ENCODE measurements around the gene STAM. TPM values are rescaled to one million over a fixed set of nuclear protein-coding genes. Genes with fewer than 3 reads are reported as not detected.
"Not testable (repeated sequence)": the region's sequence is repeated elsewhere in the genome, so short reads cannot be mapped to it uniquely, and the experiment has no call there.

Gene STAM
- 28.9 TPM for total RNA-seq

- no peak for FAIRE-seq
- DNase-seq (ENCODE audit: low spot score in 2 of 2), result peak; percentile 73 to 75
These were observed at the start of gene STAM for GRCh38 chr10:17643755-17644484. Gene STAM, plus strand, starts transcription at chr10:17644151. Its CDS starts 189 bp downstream, at chr10:17644340.

- DNase-seq (ENCODE audit: low spot score in 2 of 2) (no peak), FAIRE-seq (no peak)
These were observed 46.6 kb upstream of the STAM start for GRCh38 chr10:17597386-17597785.

GRCh38 chr10:17599089-17599488, 44.9 kb upstream of the STAM start:
- DNase-seq (ENCODE audit: low spot score in 2 of 2), result no peak
- no peak for FAIRE-seq

GRCh38 chr10:17605936-17606335, 38.0 kb upstream of the STAM start:
- DNase-seq (ENCODE audit: low spot score in 2 of 2) (no peak), FAIRE-seq (no peak)

GRCh38 chr10:17606547-17607040, 37.4 kb upstream of the STAM start:
- no peak for FAIRE-seq

GRCh38 chr10:17607060-17607459, 36.9 kb upstream of the STAM start:
- DNase-seq (ENCODE audit: low spot score in 2 of 2) (no peak), FAIRE-seq (no peak)

More at GRCh38 chr10:17606547-17607040, 37.4 kb upstream of the STAM start:
- DNase-seq (ENCODE audit: low spot score in 2 of 2), result no peak

GRCh38 chr10:17607603-17608332, 36.2 kb upstream of the STAM start:
- peak in 1 of 2 donors; percentile 45 for DNase-seq (ENCODE audit: low spot score in 2 of 2)
- peak; percentile 55 for FAIRE-seq

- FAIRE-seq, result no peak
These were observed 34.4 kb upstream of the STAM start for GRCh38 chr10:17609523-17610079.

GRCh38 chr10:17616403-17617030, 27.4 kb upstream of the STAM start:
- peak; percentile 62 to 65 for DNase-seq (ENCODE audit: low spot score in 2 of 2)
- FAIRE-seq, result no peak

More at GRCh38 chr10:17609523-17610079, 34.4 kb upstream of the STAM start:
- no peak for DNase-seq (ENCODE audit: low spot score in 2 of 2)

GRCh38 chr10:17617031-17617911, 26.7 kb upstream of the STAM start, which contains the start of gene HACD1:
Gene HACD1, minus strand, starts transcription at chr10:17617374. Its CDS starts 35 bp downstream, at chr10:17617339.
- DNase-seq (ENCODE audit: low spot score in 2 of 2) (peak; percentile 69 to 80), FAIRE-seq (no peak)

- no peak for FAIRE-seq
These were observed 21.9 kb upstream of the STAM start for GRCh38 chr10:17622061-17622460.

GRCh38 chr10:17624996-17625395, 19.0 kb upstream of the STAM start:
- DNase-seq (ENCODE audit: low spot score in 2 of 2) (no peak), FAIRE-seq (no peak)

More at GRCh38 chr10:17622061-17622460, 21.9 kb upstream of the STAM start:
- no peak for DNase-seq (ENCODE audit: low spot score in 2 of 2)

GRCh38 chr10:17626656-17627055, 17.3 kb upstream of the STAM start:
- DNase-seq (ENCODE audit: low spot score in 2 of 2) (no peak), FAIRE-seq (no peak)

- not testable (repeated sequence) for DNase-seq (ENCODE audit: low spot score in 2 of 2); FAIRE-seq
These were observed 11.4 kb upstream of the STAM start for GRCh38 chr10:17632590-17632989.

GRCh38 chr10:17633353-17633752, 10.6 kb upstream of the STAM start:
- no peak for FAIRE-seq
- no peak for DNase-seq (ENCODE audit: low spot score in 2 of 2)

GRCh38 chr10:17637869-17638268, 6.1 kb upstream of the STAM start:
- DNase-seq (ENCODE audit: low spot score in 2 of 2) (no peak), FAIRE-seq (no peak)

GRCh38 chr10:17640331-17640816, 3.6 kb upstream of the STAM start:
- FAIRE-seq, result no peak
- no peak for DNase-seq (ENCODE audit: low spot score in 2 of 2)

- DNase-seq (ENCODE audit: low spot score in 2 of 2), result peak in 1 of 2 donors; percentile 62
These were observed 604 bp upstream of the STAM start for GRCh38 chr10:17643339-17643754.

GRCh38 chr10:17644485-17644943, 563 bp downstream of the STAM start:
- FAIRE-seq (no peak), DNase-seq (ENCODE audit: low spot score in 2 of 2) (peak in 1 of 2 donors; percentile 23)

More at GRCh38 chr10:17643339-17643754, 604 bp upstream of the STAM start:
- no peak for FAIRE-seq
